K562 (cell line): Measurements from ENCODE around the gene ELOVL7. TPM values are rescaled to one million over a fixed set of nuclear protein-coding genes. Genes with fewer than 3 reads are reported as not detected.
A peak's percentile ranks its signal among the peaks of the same experiment; 100 is the strongest.

Experiments
- ATAC-seq: fragments of 200-7000 bp; cut with Tn5 transposase; 3 replicates; pipeline ENCODE4 v1.9.1; 2020; ENCODE audit warnings: moderate library complexity
- BruUV-seq: library from RNA; stranded (reverse); fragments of 400-500 nt; replicated peaks from 2 replicates; lab custom pipeline; 2021; lab: Mats Ljungman, UMichigan
- CTCF ChIA-PET: fragments of 300-600 bp; formaldehyde crosslinking; extraction: SDS; loops from one replicate; lab custom pipeline; 2021; ENCODE audit warnings: low intra/inter-chr PET ratio; lab: Yijun Ruan, JAX
- POLR2A ChIA-PET: fragments of 300-600, 350-650 bp; sonication (Branson Sonifier 250); formaldehyde crosslinking; extraction: SDS; loops from one replicate; lab custom pipeline; 2021; ENCODE audit warnings: antibody characterized with exemption, inconsistent platforms; lab: Yijun Ruan, JAX
- DNase-seq, 4 experiments: peaks; one replicate each; pipeline versions ENCODE4 v3.0.0 to v3.0.0-alpha.2; 2011 to 2018; ENCODE audit warnings: low spot score in 3 of 4, mixed read lengths in 3 of 4; ENCODE audit errors: extremely low read depth in 1 of 4
- FAIRE-seq: peaks from 2 replicates; lab custom pipeline; 2011; peaks lifted over from hg19 to GRCh38; lab: Jason Lieb, UNC
- H2AFZ ChIP-seq: 2 replicates; pipeline ENCODE4 v1.6.0; 2011; ENCODE audit warnings: low read depth, low read length, control low read depth, inconsistent platforms
- H3K27ac ChIP-seq: fragments of 200-600 bp; 3 replicates; pipeline ENCODE4 v1.8.0; 2011; ENCODE audit warnings: low read depth, mild to moderate bottlenecking, control low read depth, inconsistent platforms, low read length, moderate library complexity, mixed read lengths; ENCODE audit errors: extremely low read depth
- H3K27me3 ChIP-seq, 2 experiments: fragments of 300-600 bp in 1 of 2; 2 replicates in 1 of 2; 3 replicates in 1 of 2; pipeline versions ENCODE4 v1.6.0 to v1.8.0; 2011; ENCODE audit warnings: inconsistent platforms in 2 of 2, low read length in 2 of 2, mild to moderate bottlenecking in 1 of 2, mixed read lengths in 1 of 2, moderate library complexity in 1 of 2; ENCODE audit not compliant: control insufficient read depth in 2 of 2, insufficient read depth in 2 of 2
- H3K36me3 ChIP-seq: fragments of 300-600 bp; 3 replicates; pipeline ENCODE4 v1.8.0; 2011; ENCODE audit warnings: mild to moderate bottlenecking, low read length, inconsistent platforms; ENCODE audit not compliant: control insufficient read depth, insufficient read depth
- H3K4me1 ChIP-seq, 2 experiments: fragments of 200-600 bp in 1 of 2; replicated peaks in 1 of 2; 2 replicates in 1 of 2; 3 replicates in 1 of 2; pipeline versions ENCODE4 v1.5.1 to v1.8.0; 2011; ENCODE audit warnings: inconsistent platforms in 2 of 2, low read length in 2 of 2, mild to moderate bottlenecking in 1 of 2, mixed read lengths in 1 of 2, moderate library complexity in 1 of 2; ENCODE audit not compliant: control insufficient read depth in 2 of 2, insufficient read depth in 2 of 2
- H3K4me2 ChIP-seq: 2 replicates; pipeline ENCODE4 v1.6.1; 2011; ENCODE audit warnings: low read length, control low read depth, inconsistent platforms, mixed read lengths; ENCODE audit not compliant: insufficient read depth
- H3K4me3 ChIP-seq: fragments of 200-600 bp; sonication (generic), shearing (Covaris generic); 2 replicates; pipeline ENCODE4 v1.5.1; 2016; ENCODE audit warnings: control low read depth, inconsistent platforms
- H3K79me2 ChIP-seq: fragments of 200-600 bp; 3 replicates; pipeline ENCODE4 v1.8.0; 2011; ENCODE audit warnings: low read length, inconsistent platforms; ENCODE audit not compliant: control insufficient read depth, insufficient read depth
- H3K9ac ChIP-seq, 2 experiments: 2 replicates each; pipeline versions ENCODE4 v1.6.0 to v1.6.1; 2011; ENCODE audit warnings: low read depth in 2 of 2, low read length in 2 of 2, control low read depth in 1 of 2, inconsistent platforms in 1 of 2, mild to moderate bottlenecking in 1 of 2, mixed read lengths in 1 of 2; ENCODE audit not compliant: insufficient read depth in 1 of 2
- H3K9me1 ChIP-seq: one replicate; pipeline ENCODE4 v1.6.0; 2011; ENCODE audit warnings: inconsistent platforms, mild to moderate bottlenecking, low read length, moderate library complexity; ENCODE audit not compliant: control insufficient read depth, insufficient read depth
- H3K9me3 ChIP-seq: replicated peaks from 2 replicates; pipeline ENCODE4 v1.5.1; 2011; ENCODE audit warnings: low read depth, low read length, inconsistent platforms; ENCODE audit not compliant: control insufficient read depth, insufficient read depth
- H4K20me1 ChIP-seq: replicated peaks from 2 replicates; pipeline ENCODE4 v1.6.1; 2011; ENCODE audit warnings: low read length, inconsistent platforms, mixed read lengths; ENCODE audit not compliant: control insufficient read depth, insufficient read depth
- ARID2 ChIP-seq: fragments of 450-650 bp; IDR thresholded peaks from 2 replicates; pipeline ENCODE4 v1.6.1; 2017; ENCODE audit warnings: antibody characterized with exemption, mild to moderate bottlenecking
- ASH1L ChIP-seq: fragments of 450-650 bp; IDR thresholded peaks from 2 replicates; pipeline ENCODE4 v1.6.1; 2018; ENCODE audit warnings: borderline replicate concordance, mild to moderate bottlenecking, low read depth; ENCODE audit not compliant: partially characterized antibody
- CEBPG ChIP-seq, 3 experiments: fragments of 200-800 bp in 1 of 3; sonication (Bioruptor generic) in 1 of 3; sonication (generic) in 1 of 3; formaldehyde crosslinking in 1 of 3; IDR thresholded peaks in 2 of 3; conservative IDR thresholded peaks in 1 of 3; 2 replicates each; pipeline versions ENCODE4 v1.6.1 to v1.8.0; 2016 to 2022; ENCODE audit warnings: missing compliant biosample characterization in 2 of 3, missing genetic modification characterization in 2 of 3, mild to moderate bottlenecking in 1 of 3, missing genetic modification reagents in 1 of 3
- CREM ChIP-seq: IDR thresholded peaks from 2 replicates; pipeline ENCODE4 v1.6.1; 2014; ENCODE audit warnings: antibody characterized with exemption, low read depth
- FOXJ3 ChIP-seq: sonication (generic); formaldehyde crosslinking; IDR thresholded peaks from 2 replicates; pipeline ENCODE4 v1.4.0; 2020; ENCODE audit warnings: mild to moderate bottlenecking, missing genetic modification reagents
- KDM2B ChIP-seq: fragments of 250-450 bp; sonication (Bioruptor Pico); IDR thresholded peaks from 2 replicates; pipeline ENCODE4 v1.8.0; 2021; ENCODE audit warnings: mild to moderate bottlenecking, moderate library complexity
- MAFK ChIP-seq: IDR thresholded peaks from 2 replicates; pipeline ENCODE4 v1.6.1; 2011; ENCODE audit warnings: low read length, improper control_type of control experiment
- MCM2 ChIP-seq: fragments of 450-650 bp; IDR thresholded peaks from 2 replicates; pipeline ENCODE4 v1.6.1; 2017; ENCODE audit warnings: low read depth, mild to moderate bottlenecking
- MCM7 ChIP-seq, 2 experiments: fragments of 450-650 bp; IDR thresholded peaks; 2 replicates each; pipeline ENCODE4 v1.6.1; 2016 to 2018
- NCOR1 ChIP-seq: fragments of 450-650 bp; IDR thresholded peaks from 2 replicates; pipeline ENCODE4 v1.6.1; 2016; ENCODE audit warnings: mild to moderate bottlenecking, moderate library complexity
- PPARD ChIP-seq: fragments of 250-450 bp; sonication (Bioruptor Pico); IDR thresholded peaks from 2 replicates; pipeline ENCODE4 v1.8.0; 2022; ENCODE audit warnings: inconsistent platforms, mild to moderate bottlenecking, moderate library complexity
- RAD21 ChIP-seq, 2 experiments: fragments of 250-450 bp in 1 of 2; fragments of 450-650 bp in 1 of 2; sonication (Bioruptor Pico) in 1 of 2; formaldehyde crosslinking in 1 of 2; IDR thresholded peaks in 1 of 2; conservative IDR thresholded peaks in 1 of 2; 2 replicates each; pipeline versions ENCODE4 v1.4.0 to v1.8.0; 2020 to 2022; ENCODE audit warnings: mild to moderate bottlenecking in 2 of 2, moderate library complexity in 1 of 2
- RBM17 ChIP-seq: fragments of 200-400 bp; formaldehyde crosslinking; IDR thresholded peaks from 2 replicates; pipeline ENCODE4 v1.6.1; 2017; ENCODE audit warnings: low read depth, mild to moderate bottlenecking, low read length, borderline replicate concordance
- RBM22 ChIP-seq: fragments of 200-400 bp; formaldehyde crosslinking; IDR thresholded peaks from 2 replicates; pipeline ENCODE4 v1.6.1; 2018; ENCODE audit warnings: low read length, low read depth; ENCODE audit not compliant: poor library complexity, severe bottlenecking
- SIRT6 ChIP-seq: IDR thresholded peaks from one replicate; pipeline ENCODE4 v1.6.1; 2012; ENCODE audit warnings: low read depth, mild to moderate bottlenecking, control low read depth, inconsistent platforms, low read length, moderate library complexity
- TBP ChIP-seq: optimal IDR thresholded peaks from 2 replicates; pipeline ENCODE3; 2011; ENCODE audit warnings: low read depth, low read length, improper control_type of control experiment
- TFAM ChIP-seq: fragments of 250-450 bp; sonication (Bioruptor Pico); conservative IDR thresholded peaks from 2 replicates; pipeline ENCODE4 v1.5.0; 2021; ENCODE audit warnings: mild to moderate bottlenecking, moderate library complexity
- ZBTB12 ChIP-seq: fragments of 250-450 bp; sonication (Bioruptor Pico); IDR thresholded peaks from 2 replicates; pipeline ENCODE4 v1.4.0; 2020
- in situ Hi-C: fragments of 300-500 bp; cut with MboI; formaldehyde crosslinking; loops from 4 replicates; pipeline ENCODE4 v1.15.0; 2018; ENCODE audit warnings: inconsistent platforms, mixed read lengths
- intact Hi-C: fragments of 100-400 bp; cut with micrococcal nuclease; formaldehyde crosslinking; loops from 2 replicates; pipeline ENCODE4 v1.14.2; 2022
- polyA plus RNA-seq, 8 experiments: library from polyadenylated mRNA; depleted of rRNA in 4 of 8; stranded (reverse) in 5 of 8; unstranded in 3 of 8; fragments of >200 nt; fragmentation: Nextera tagmentation in 2 of 8; fragmentation: Illumina TruSeq in 1 of 8; extraction: Ambion mirVana in 2 of 8; extraction: Trizol in 1 of 8; gene quantifications; 2 replicates each; pipeline versions ENCODE4 v1.2.1 to v1.2.3, GENCODE V29; 2011 to 2014; ENCODE audit warnings: inconsistent platforms in 1 of 8, missing spikeins in 1 of 8
- total RNA-seq, 7 experiments: library from RNA; depleted of rRNA in 6 of 7; stranded (reverse); fragments of >200 nt in 6 of 7; fragmentation: Illumina TruSeq in 2 of 7; extraction: Trizol in 2 of 7; gene quantifications; 2 replicates each; pipeline versions ENCODE4 v1.2.1 to v1.2.3, GENCODE V29; 2011 to 2021; ENCODE audit warnings: low replicate concordance in 1 of 7
- TF ChIP-seq, protein P1 (sequence below): fragments of 450-650 bp; formaldehyde crosslinking; IDR thresholded peaks from 2 replicates; pipeline ENCODE4 v1.4.0; 2022; ENCODE audit warnings: missing genetic modification characterization

ELOVL7 gene
- total and polyA plus RNA-seq, 9 of the 15 experiments (the other 6 are each of a cell fraction or from before 2014, with no cell fraction given) = 4.5 to 12.3 (median 6.9) TPM

GRCh38 chr5:60722416-60722815, 121.7 kb downstream of the ELOVL7 start (continued):
- TF ChIP-seq, protein P1, sequence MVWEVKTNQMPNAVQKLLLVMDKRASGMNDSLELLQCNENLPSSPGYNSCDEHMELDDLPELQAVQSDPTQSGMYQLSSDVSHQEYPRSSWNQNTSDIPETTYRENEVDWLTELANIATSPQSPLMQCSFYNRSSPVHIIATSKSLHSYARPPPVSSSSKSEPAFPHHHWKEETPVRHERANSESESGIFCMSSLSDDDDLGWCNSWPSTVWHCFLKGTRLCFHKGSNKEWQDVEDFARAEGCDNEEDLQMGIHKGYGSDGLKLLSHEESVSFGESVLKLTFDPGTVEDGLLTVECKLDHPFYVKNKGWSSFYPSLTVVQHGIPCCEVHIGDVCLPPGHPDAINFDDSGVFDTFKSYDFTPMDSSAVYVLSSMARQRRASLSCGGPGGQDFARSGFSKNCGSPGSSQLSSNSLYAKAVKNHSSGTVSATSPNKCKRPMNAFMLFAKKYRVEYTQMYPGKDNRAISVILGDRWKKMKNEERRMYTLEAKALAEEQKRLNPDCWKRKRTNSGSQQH (CRISPR knock-in tag) = no peak
- TF ChIP-seq RBM22 (no peak), MAFK (no peak), CREM (no peak), TFAM (CRISPR knock-in tag) (no peak), PPARD (CRISPR knock-in tag) (no peak), RBM17 (no peak), ZBTB12 (CRISPR knock-in tag) (no peak)
- TF ChIP-seq, all 486 proteins: peak for 0

GRCh38 chr5:60719329-60719728, 124.7 kb downstream of the ELOVL7 start:
- in situ Hi-C loops = no loop called here
- no peak overlapping the region for H3K4me2 ChIP-seq
- H3K36me3 ChIP-seq = no peaks in the 10 kb centered on the region
- intact Hi-C loops = no loop called here
- H3K9ac ChIP-seq = no peak overlapping the region
- POLR2A ChIA-PET = no interaction called here
- TF ChIP-seq SIRT6 (no peak), KDM2B (CRISPR knock-in tag) (no peak), RAD21 (CRISPR knock-in tag; conservative IDR thresholded peaks at IDR 0.05 in 1 of 2, IDR thresholded peaks at IDR 0.05 in 1 of 2) (0 out of 4 replicates have a peak, but pooled peaks of 1 of the 2 experiments have one; percentile 5), ARID2 (no peak), MCM2 (no peak), FOXJ3 (CRISPR knock-in tag) (no peak), ASH1L (no peak), MCM7 (IDR thresholded peaks at IDR 0.05) (no peak), TBP (no peak), CEBPG (CRISPR knock-in tag; IDR thresholded peaks at IDR 0.05) (no peak), CEBPG (tag; conservative IDR thresholded peaks at IDR 0.05 in 1 of 2, IDR thresholded peaks at IDR 0.05 in 1 of 2) (peak in 1 of 2 experiments; percentile 32; a peak in 2 of 4 replicates), NCOR1 (no peak)
- FAIRE-seq (no peak), ATAC-seq (no peak), DNase-seq (no peak)
- no peaks in the 10 kb centered on the region for H4K20me1 ChIP-seq
- no TSS peak for BruUV-seq
- H3K9me1 ChIP-seq = no peaks in the 10 kb centered on the region
- H3K79me2 ChIP-seq = no peaks in the 10 kb centered on the region
- H2AFZ ChIP-seq = no peak overlapping the region
- no peaks in the 10 kb centered on the region for H3K4me1 ChIP-seq
- no peaks in the 10 kb centered on the region; a peak in 1 of 5 replicates for H3K27me3 ChIP-seq
- H3K27ac ChIP-seq = no peak overlapping the region
- no peak overlapping the region for H3K4me3 ChIP-seq
- CTCF ChIA-PET = no interaction called here
- H3K9me3 ChIP-seq = no peaks in the 10 kb centered on the region
